H7 (cell line): ENCODE data around the gene ST6GALNAC4. TPM values are rescaled to one million over a fixed set of nuclear protein-coding genes. Genes with fewer than 3 reads are reported as not detected.
"Not testable (repeated sequence)": the region's sequence is repeated elsewhere in the genome, so short reads cannot be mapped to it uniquely, and the experiment has no call there.

Experiments
- DNase-seq: peaks from one replicate; pipeline ENCODE4 v3.0.0; 2012
- H3K27me3 ChIP-seq: 2 replicates; pipeline ENCODE4 v1.6.0; 2011; ENCODE audit warnings: mild to moderate bottlenecking, low read length; ENCODE audit not compliant: control insufficient read depth, insufficient read depth
- H3K36me3 ChIP-seq: replicated peaks from 2 replicates; pipeline ENCODE4 v1.5.1; 2011; ENCODE audit warnings: low read length; ENCODE audit not compliant: control insufficient read depth, insufficient read depth
- H3K4me3 ChIP-seq: 2 replicates; pipeline ENCODE4 v1.5.1; 2011; ENCODE audit warnings: low read depth, mild to moderate bottlenecking, control low read depth, low read length, moderate library complexity; ENCODE audit not compliant: insufficient read depth
- total RNA-seq: library from RNA; depleted of rRNA; stranded (reverse); fragments of >200 nt; shearing (Covaris generic); gene quantifications from 2 replicates; pipeline ENCODE4 v1.2.3, GENCODE V29; 2014

ST6GALNAC4 gene
- total RNA-seq, 1 experiment from 2014 or later = 24.6 TPM

GRCh38 chr9:127873886-127874285 lies 43.0 kb downstream of the ST6GALNAC4 start:
- H3K4me3 ChIP-seq = no peak overlapping the region
- peaks cover 1% of the 10 kb centered on the region; the same call in 1 of the 2 replicates for H3K27me3 ChIP-seq
- H3K36me3 ChIP-seq = no peaks in the 10 kb centered on the region
- DNase-seq = no peak

- DNase-seq = peak; percentile 81
- Histone ChIP-seq H3K27me3 (peaks cover 1% of the 10 kb centered on the region; the same call in 1 of the 2 replicates), H3K4me3 (no peak overlapping the region)
Observed at GRCh38 chr9:127873223-127873691, 43.6 kb downstream of the ST6GALNAC4 start.

GRCh38 chr9:127872369-127873222 lies 44.2 kb downstream of the ST6GALNAC4 start:
- H3K27me3 ChIP-seq = no peaks in the 10 kb centered on the region; the same call in 1 of the 2 replicates
- no peak overlapping the region for H3K4me3 ChIP-seq
- no peak for DNase-seq
- H3K36me3 ChIP-seq = no peaks in the 10 kb centered on the region

More at GRCh38 chr9:127873223-127873691, 43.6 kb downstream of the ST6GALNAC4 start:
- no peaks in the 10 kb centered on the region for H3K36me3 ChIP-seq

- no peaks in the 10 kb centered on the region for H3K27me3 ChIP-seq
- H3K4me3 ChIP-seq = no peak overlapping the region
- DNase-seq = no peak
- no peaks in the 10 kb centered on the region for H3K36me3 ChIP-seq
Observed at GRCh38 chr9:127871531-127871930, 45.3 kb downstream of the ST6GALNAC4 start.

- H3K36me3 ChIP-seq = no peaks in the 10 kb centered on the region
- H3K27me3 ChIP-seq = no peaks in the 10 kb centered on the region
- DNase-seq = no peak
- H3K4me3 ChIP-seq = no peak overlapping the region
Observed at GRCh38 chr9:127870887-127871286, 46.0 kb downstream of the ST6GALNAC4 start.

- DNase-seq, H3K36me3 ChIP-seq, H3K4me3 ChIP-seq, H3K27me3 ChIP-seq: not testable (repeated sequence)
Observed at GRCh38 chr9:127870153-127870491, 46.7 kb downstream of the ST6GALNAC4 start.

- H3K36me3 ChIP-seq = no peaks in the 10 kb centered on the region
- no peaks in the 10 kb centered on the region for H3K27me3 ChIP-seq
- H3K4me3 ChIP-seq = no peak overlapping the region
- peak; percentile 99 for DNase-seq
Observed at GRCh38 chr9:127869310-127870152, 47.3 kb downstream of the ST6GALNAC4 start.

GRCh38 chr9:127868278-127868902 lies 48.5 kb downstream of the ST6GALNAC4 start:
- DNase-seq = peak; percentile 70
- Histone ChIP-seq H3K36me3 (no peaks in the 10 kb centered on the region), H3K4me3 (no peak overlapping the region), H3K27me3 (no peaks in the 10 kb centered on the region)

GRCh38 chr9:127867356-127868277 lies 49.2 kb downstream of the ST6GALNAC4 start:
- Histone ChIP-seq H3K4me3 (no peak overlapping the region), H3K27me3 (no peaks in the 10 kb centered on the region), H3K36me3 (no peaks in the 10 kb centered on the region)
- peak; percentile 72 for DNase-seq

GRCh38 chr9:127866535-127866934 lies 50.3 kb downstream of the ST6GALNAC4 start:
- H3K4me3 ChIP-seq = no peak overlapping the region
- no peak for DNase-seq
- H3K36me3 ChIP-seq = no peaks in the 10 kb centered on the region
- H3K27me3 ChIP-seq = no peaks in the 10 kb centered on the region

GRCh38 chr9:127865645-127866464 lies 51.0 kb downstream of the ST6GALNAC4 start:
- H3K36me3 ChIP-seq = no peaks in the 10 kb centered on the region
- H3K27me3 ChIP-seq = no peaks in the 10 kb centered on the region
- DNase-seq = no peak
- H3K4me3 ChIP-seq = no peak overlapping the region

- no peaks in the 10 kb centered on the region for H3K27me3 ChIP-seq
- H3K4me3 ChIP-seq = no peak overlapping the region
Observed at GRCh38 chr9:127863191-127863621, 53.6 kb downstream of the ST6GALNAC4 start.

More at GRCh38 chr9:127863191-127863621, 53.6 kb downstream of the ST6GALNAC4 start:
- no peaks in the 10 kb centered on the region for H3K36me3 ChIP-seq
- no peak for DNase-seq
